DMS114 treated with DMSO at 0.1 percent for 48 hours (cell line): ENCODE data around the gene TP53INP2.
"Not testable (repeated sequence)": the region's sequence is repeated elsewhere in the genome, so short reads cannot be mapped to it uniquely, and the experiment has no call there.

ENCODE experiments used
- DNase-seq: peaks from one replicate; lab custom pipeline; 2025; ENCODE audit not compliant: unreplicated experiment; lab: John Stamatoyannopoulos, UW

Gene TP53INP2, protein sequence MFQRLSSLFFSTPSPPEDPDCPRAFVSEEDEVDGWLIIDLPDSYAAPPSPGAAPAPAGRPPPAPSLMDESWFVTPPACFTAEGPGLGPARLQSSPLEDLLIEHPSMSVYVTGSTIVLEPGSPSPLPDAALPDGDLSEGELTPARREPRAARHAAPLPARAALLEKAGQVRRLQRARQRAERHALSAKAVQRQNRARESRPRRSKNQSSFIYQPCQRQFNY

GRCh38 chr20:34704177-34705007, at the start of gene TP53INP2:
Gene TP53INP2 (plus strand): TSS chr20:34704344. CDS start chr20:34708740, 4,396 bp downstream.
- DNase-seq: peak; percentile 65

DNA sequence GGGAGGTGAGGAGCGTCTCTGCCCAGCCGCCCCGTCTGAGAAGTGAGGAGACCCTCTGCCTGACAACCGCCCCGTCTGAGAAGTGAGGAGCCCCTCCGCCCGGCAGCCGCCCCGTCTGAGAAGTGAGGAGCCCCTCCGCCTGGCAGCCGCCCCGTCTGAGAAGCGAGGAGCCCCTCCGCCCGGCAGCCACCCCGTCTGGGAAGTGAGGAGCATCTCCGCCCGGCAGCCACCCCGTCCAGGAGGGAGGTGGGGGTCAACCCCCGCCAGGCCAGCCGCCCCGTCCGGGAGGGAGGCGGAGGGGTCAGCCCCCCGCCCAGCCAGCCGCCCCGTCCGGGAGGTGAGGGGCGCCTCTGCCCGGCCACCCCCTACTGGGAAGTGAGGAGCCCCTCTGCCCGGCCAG, 45.5 kb upstream of the TP53INP2 start:
- not testable (repeated sequence) for DNase-seq

GRCh38 chr20:34661811-34662210, 42.3 kb upstream of the TP53INP2 start:
- DNase-seq: not testable (repeated sequence)

DNA sequence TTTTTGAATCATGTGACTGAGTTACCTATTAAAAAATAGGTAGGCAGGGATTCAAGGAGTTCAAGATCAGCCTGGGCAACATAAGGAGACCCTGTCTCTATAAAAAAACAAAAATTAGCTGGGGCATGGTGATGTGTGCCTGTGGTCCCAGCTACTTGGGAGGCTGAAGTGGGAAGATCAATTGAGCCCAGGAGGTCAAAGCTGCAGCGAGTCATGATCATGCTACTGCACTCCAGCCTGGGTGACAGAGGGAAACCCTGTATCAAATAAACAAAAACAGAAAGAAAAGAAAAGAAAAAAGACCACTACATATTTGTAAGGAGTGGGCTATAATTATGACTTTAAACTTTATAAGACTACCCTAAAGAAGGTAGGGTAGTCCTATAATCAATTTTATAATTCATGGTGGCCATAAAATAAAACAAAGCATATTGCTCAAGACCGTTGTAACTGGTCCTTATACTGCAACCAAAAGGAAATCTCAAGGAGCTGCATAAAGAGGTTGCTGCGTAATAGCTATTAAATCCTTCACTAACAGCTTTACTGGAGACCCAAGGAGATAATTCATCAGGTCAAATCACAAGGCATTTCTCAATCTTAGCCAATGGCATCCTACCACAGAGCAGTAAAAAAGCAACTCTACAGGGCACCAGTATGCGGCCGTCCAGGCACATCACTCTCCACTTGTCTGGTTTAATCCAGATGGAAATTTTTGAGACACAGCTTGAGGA, 40.8 kb upstream of the TP53INP2 start:
- DNase-seq: no peak

- not testable (repeated sequence) for DNase-seq
These were observed 39.4 kb upstream of the TP53INP2 start for GRCh38 chr20:34664751-34665150.

DNA sequence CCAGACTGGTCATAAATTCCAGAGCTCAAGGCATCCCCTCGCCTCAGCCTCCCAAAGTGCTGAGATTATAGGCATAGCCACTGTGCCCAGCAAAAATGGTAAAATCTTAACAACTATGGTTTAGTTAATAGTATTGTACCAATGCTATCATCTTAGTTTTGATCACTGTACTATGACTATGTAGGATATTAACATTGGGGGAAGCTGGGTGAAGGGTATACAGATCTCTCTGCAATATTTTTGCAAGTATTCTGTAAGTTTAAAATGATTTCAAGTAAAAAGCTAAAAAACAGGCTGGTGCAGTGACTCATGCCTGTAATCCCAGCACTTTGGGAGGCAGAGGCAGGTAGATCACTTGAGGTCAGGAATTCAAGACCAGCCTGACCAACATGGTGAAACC, 35.0 kb upstream of the TP53INP2 start:
- no peak for DNase-seq

DNA sequence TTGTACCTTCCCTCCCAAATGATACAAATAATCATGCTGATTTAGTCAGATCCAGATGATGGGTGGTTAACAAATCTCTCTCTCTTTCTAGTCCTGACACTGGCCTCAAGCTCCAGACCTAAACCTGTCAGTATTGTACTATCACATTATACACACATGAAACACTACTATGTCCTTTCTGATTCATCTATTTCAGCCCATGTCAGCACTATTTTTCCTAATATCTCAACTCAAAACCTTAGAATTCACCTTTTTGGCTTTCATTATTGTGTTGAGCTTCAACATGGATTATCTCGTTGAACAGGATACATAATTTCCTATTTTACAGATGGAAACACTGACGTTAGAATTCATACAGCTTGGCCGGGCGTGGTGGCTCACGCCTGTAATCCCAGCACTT, 30.7 kb upstream of the TP53INP2 start:
- no peak for DNase-seq

DNA sequence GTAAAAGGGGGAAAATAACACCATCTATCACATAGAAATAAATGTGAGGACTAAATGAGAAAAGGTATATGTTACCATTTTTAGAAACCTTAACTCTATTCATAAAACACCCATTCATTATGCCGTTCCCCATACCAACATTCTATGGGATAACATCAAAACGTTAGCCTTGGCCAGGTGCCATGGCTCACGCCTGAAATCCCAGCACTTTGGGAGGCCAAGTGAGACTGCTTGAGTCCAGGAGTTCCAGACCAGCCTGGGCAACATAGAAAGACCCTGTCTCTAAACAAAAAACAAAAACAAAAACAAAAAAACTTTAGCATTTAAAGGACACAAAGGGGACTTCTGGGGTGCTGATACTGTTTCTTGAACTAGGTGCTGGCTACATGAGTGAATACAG, 28.6 kb upstream of the TP53INP2 start:
- no peak for DNase-seq

DNA sequence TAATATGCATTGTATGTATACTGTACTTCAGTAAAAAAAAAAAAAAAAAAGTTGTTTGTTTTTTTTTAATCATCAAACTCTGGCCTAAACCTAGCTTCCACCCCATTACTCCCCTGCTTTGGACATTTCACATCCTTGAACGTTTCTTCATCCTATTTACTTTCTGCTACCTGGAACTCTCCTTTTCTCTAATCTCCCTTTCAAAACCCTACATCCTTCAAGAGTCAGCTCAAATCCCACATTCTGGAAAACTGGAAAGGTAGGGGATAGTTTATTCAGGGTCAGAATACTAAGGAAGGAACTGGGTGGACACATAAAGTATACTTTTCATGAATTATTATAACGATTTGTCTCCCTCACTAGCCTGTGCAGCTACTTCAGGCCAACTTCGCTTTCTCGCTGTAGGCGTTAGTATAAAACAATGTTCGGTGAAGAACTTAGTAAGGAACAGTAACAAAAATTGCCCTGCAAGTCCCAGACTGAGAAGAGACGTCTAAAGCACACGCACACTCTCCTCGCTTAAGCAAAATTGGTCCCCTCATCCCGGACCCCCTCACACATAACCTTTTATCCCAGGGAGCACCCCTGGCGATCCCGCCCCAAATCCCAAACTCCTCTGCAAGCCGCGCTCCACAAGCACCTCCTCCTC, 28.0 kb upstream of the TP53INP2 start:
- no peak for DNase-seq

DNA sequence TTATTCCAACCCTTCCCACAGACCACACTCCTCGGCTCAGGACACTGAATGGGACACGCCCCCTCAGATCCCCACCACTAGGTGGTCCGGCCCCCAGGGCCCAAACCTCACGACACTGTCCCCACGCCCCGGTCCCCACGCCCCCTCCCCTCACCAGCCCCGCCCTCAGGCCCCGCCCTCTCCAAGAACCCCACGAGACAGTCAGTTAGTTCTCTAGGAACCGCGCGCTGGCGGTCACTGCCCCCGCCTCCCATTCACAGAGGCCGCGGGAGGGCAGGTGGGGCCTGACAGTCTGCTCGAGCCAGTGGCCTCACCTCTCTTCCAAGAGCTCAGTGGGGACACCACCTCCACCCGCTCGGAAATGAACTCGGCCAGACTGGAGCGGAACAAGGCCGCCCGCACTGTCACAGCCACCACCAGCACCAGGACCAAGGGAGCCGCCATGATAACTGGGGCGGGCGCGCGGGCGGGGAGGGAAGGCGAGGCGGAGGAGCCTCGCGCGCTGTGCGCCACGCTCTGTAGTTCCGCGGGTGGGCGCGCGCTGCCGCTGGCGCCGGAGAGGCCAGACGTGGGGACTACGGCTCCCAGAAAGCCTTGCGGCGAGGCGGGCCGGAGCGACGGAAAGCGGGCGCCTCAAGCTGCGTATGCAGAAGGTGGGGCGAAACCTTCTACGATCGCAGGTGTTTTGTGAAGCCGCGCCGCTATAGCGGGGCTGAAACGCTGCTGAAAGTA, 27.3 kb upstream of the TP53INP2 start, which contains the start of gene PIGU:
PIGU (minus strand) TSS at position 451 of the 732 bp plus-strand sequence; CDS start at position 444, 7 bp downstream.
- DNase-seq: peak; percentile 84

DNA sequence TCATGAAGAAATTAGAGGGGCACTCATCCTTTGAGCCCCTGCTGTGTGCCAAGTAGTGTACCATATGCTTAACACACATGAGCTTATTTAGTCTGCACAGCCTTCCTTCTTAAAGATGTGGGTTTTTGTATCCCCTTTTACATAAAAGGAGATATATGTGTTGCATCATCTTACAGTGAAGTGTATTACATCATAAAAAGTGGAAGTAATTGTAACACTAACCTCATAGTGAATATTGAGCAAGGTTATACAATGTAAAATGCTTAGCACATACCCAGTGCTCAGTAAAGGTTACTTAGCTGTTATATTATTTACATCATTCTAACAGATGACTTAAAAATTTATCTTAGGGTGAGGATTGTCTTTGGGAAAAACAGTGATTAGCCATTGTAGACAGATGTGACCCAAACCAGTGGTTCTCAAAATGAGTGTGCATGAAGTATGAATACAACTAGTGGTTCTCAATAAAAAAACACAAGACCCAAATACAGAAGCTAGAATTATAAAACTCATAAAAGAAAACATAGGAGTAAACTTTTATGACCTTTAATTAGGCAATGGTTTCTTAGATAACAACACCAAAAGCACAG, 23.5 kb upstream of the TP53INP2 start:
- DNase-seq: no peak

- DNase-seq: no peak
These were observed 20.5 kb upstream of the TP53INP2 start for GRCh38 chr20:34683667-34684066.

DNA sequence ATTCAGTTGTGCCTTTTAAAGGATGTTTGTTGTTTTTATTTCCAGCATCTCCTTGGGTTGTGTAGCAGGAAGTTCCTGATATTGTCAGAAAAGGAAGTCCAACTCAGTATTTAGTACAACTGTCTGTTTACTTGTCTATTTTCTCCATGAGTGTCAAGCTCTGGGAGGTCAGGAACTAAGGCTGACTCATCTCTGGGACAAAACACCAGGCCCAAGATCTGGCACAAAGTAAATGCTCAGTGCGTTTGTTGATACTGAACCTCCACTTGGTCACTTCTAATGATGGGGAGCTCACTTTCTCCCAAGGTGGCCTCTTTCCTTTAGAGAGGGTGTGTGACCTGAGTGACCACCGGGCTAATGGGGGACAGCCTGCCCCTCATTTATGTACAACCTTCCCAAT, 14.7 kb upstream of the TP53INP2 start:
- DNase-seq: no peak

GRCh38 chr20:34691838-34692237, 12.3 kb upstream of the TP53INP2 start:
- DNase-seq: no peak

DNA sequence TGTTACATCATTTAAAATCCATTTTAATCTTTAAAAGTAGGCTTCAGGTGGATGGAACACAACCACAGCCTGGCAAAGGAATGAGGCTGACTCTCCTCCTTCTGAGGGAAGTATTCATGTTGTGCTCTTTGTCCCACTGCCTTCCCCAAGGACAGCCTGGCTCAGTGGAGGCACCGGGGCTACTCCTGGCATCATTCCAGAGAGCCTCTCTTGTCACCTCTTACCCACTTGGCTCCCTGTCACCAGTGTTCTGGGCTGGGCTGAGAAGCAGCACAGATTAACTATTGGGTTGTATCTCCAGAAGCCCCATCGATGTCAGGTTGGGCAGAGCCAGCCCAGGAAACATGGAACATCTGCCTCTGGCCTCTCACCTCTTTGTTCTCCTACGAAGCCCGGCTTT, 10.7 kb upstream of the TP53INP2 start:
- no peak for DNase-seq

DNA sequence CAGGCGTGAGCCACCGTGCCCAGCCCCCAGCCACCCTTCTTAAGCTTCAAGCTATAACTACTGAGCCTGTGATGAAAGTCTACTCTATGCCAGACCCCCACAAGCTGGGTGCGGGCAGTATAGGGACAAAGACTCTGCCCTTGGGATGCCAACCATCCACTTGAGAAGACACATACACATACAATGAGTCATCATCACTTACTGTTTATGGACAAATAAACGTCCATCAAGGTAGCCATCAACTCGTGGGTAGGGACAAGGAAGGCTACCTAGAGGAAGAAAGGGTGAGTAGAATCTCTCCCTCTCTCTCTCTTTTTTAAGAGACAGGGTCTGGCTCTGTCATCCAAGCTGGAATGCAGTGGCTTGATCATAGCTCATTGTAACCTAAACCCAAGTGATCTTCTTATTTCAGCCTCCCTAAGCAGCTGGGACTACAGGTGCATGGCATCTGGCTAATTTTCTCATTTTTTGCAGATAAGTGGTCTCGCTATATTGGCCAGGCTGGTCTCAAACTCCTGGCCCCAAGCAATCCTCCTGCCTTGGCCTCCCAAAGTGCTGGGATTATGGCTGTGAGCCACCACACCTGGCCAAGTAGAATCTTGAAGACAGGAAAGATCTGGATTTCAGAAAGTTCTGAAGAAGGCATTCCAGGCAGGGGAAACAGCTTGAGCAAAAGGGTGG, 2.6 kb upstream of the TP53INP2 start:
- no peak for DNase-seq

- no peak for DNase-seq
These were observed 1.1 kb upstream of the TP53INP2 start for GRCh38 chr20:34703061-34703423.

DNA sequence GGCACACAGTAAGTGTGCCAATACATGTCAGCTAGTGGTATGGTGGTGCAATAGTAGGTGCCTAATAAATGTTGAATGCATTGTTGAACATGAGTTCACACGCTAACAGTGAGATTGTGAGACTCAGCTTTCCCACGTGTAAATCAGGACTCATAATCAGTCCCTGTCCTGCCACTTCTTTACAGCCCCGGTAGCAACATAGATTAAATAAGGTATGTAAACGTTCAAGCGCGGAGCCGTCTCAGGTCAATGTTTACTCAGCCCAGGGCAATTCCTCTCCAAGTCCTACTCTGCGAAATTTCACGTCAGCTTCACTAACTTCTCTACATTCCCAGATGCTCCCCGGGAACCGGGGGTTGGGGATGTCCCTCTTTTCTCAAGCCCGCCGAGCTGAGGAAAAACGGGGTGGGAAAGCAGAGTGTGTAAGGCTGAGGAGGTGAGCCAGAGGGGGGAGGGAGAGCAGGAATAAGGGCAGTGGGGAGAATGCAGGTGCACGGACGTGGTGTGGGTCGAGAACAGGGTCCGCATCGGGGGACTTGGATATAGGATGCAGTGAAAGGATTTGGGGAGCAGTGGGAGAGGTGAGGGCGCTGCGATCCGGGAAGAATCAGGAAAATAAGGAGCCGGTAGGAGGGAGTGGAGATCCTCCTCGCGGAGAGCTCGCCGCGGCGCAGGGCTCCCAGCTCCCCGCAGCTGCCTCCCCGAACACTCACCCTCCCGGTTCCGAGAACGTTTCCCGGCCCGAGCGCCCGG, 544 bp upstream of the TP53INP2 start:
- no peak for DNase-seq

GRCh38 chr20:34705008-34705396, 858 bp downstream of the TP53INP2 start:
- DNase-seq: no peak
